SU-DHL-6 (cell line): ENCODE measurements around the gene KIF3A.

ENCODE experiments used
- H2AFZ ChIP-seq: fragments of 200-600 bp; sonication (generic); 2 replicates; pipeline ENCODE4 v1.6.1; 2014; ENCODE audit warnings: low read depth, mild to moderate bottlenecking, moderate library complexity, mixed read lengths, antibody characterized with exemption, low read length; ENCODE audit not compliant: severe bottlenecking
- H3F3A ChIP-seq: fragments of 200-600 bp; shearing (Covaris generic); 2 replicates; pipeline ENCODE4 v1.6.0; 2016; ENCODE audit warnings: antibody characterized with exemption, mild to moderate bottlenecking; ENCODE audit not compliant: insufficient read depth
- H3K27ac ChIP-seq: fragments of 200-600 bp; sonication (generic); 2 replicates; pipeline ENCODE4 v1.5.1; 2016; ENCODE audit warnings: low read depth, mild to moderate bottlenecking, low read length, moderate library complexity, mixed read lengths
- H3K27me3 ChIP-seq: fragments of 200-600 bp; sonication (generic), shearing (Covaris generic); 2 replicates; pipeline ENCODE4 v1.6.0; 2014; ENCODE audit warnings: mild to moderate bottlenecking, low read length
- H3K36me3 ChIP-seq: fragments of 200-600 bp; sonication (generic); 2 replicates; pipeline ENCODE4 v1.6.1; 2014; ENCODE audit warnings: mild to moderate bottlenecking, low read length, mixed read lengths
- H3K4me2 ChIP-seq: fragments of 300-600, 200-600 bp; shearing (Covaris generic), sonication (generic); 2 replicates; pipeline ENCODE4 v1.6.0; 2014; ENCODE audit warnings: low read length, low read depth, mild to moderate bottlenecking; ENCODE audit not compliant: poor library complexity, severe bottlenecking
- H3K4me3 ChIP-seq: fragments of 200-600 bp; sonication (generic); 2 replicates; pipeline ENCODE4 v1.5.1; 2014; ENCODE audit warnings: antibody characterized with exemption, low read length, mild to moderate bottlenecking, mixed read lengths; ENCODE audit not compliant: insufficient read depth, poor library complexity, severe bottlenecking
- H3K79me2 ChIP-seq: fragments of 200-600 bp; sonication (generic); 2 replicates; pipeline ENCODE4 v1.6.1; 2014; ENCODE audit warnings: mild to moderate bottlenecking, low read length, moderate library complexity; ENCODE audit not compliant: insufficient read depth
- H3K9ac ChIP-seq: fragments of 200-600 bp; sonication (generic); 2 replicates; pipeline ENCODE4 v1.7.0; 2014; ENCODE audit warnings: mild to moderate bottlenecking, low read length
- H3K9me2 ChIP-seq: fragments of 200-600 bp; sonication (generic); replicated peaks from 2 replicates; pipeline ENCODE4 v1.6.1; 2014; ENCODE audit warnings: low read length; ENCODE audit not compliant: insufficient read depth
- H3K9me3 ChIP-seq: fragments of 200-600 bp; sonication (generic); 2 replicates; pipeline ENCODE4 v1.6.1; 2014; ENCODE audit warnings: low read length, mixed read lengths; ENCODE audit not compliant: insufficient read depth
- H4K20me1 ChIP-seq: fragments of 200-600 bp; sonication (generic); 2 replicates; pipeline ENCODE4 v1.6.1; 2014; ENCODE audit warnings: low read depth, mild to moderate bottlenecking, antibody characterized with exemption, low read length, moderate library complexity, mixed read lengths
- CTCF ChIP-seq: fragments of 200-600 bp; sonication (generic); IDR thresholded peaks from one replicate; pipeline ENCODE4 v1.5.1; 2017; ENCODE audit warnings: antibody characterized with exemption, mild to moderate bottlenecking, low read length, moderate library complexity; ENCODE audit not compliant: insufficient read depth, poor library complexity, severe bottlenecking
- EZH2phosphoT487 ChIP-seq: fragments of 200-600 bp; sonication (generic), shearing (Covaris generic); conservative IDR thresholded peaks from 2 replicates; pipeline ENCODE4 v1.6.1; 2018; ENCODE audit warnings: mild to moderate bottlenecking, antibody characterized with exemption, low read length, moderate library complexity, mixed read lengths

Gene KIF3A

GRCh38 chr5:132734687-132735086, 2.7 kb downstream of the KIF3A start:
- H3K9me2 ChIP-seq: no peaks in the 10 kb centered on the region
- TF ChIP-seq CTCF: no peak
- no peak for TF ChIP-seq EZH2phosphoT487
- H4K20me1 ChIP-seq: no peaks in the 10 kb centered on the region; the same call in 1 of the 2 replicates
- H3K27ac ChIP-seq: no peak overlapping the region
- no peak overlapping the region for H3K4me2 ChIP-seq
- H3K79me2 ChIP-seq: no peaks in the 10 kb centered on the region
- no peaks in the 10 kb centered on the region for H3K36me3 ChIP-seq
- no peaks in the 10 kb centered on the region for H3K9me3 ChIP-seq
- H3K27me3 ChIP-seq: no peaks in the 10 kb centered on the region
- H3K9ac ChIP-seq: no peak overlapping the region
- no peak overlapping the region for H2AFZ ChIP-seq
- H3F3A ChIP-seq: 0 out of 2 replicates have a peak, but pooled peaks cover 2% of the 10 kb centered on the region
- no peak overlapping the region for H3K4me3 ChIP-seq

DNA sequence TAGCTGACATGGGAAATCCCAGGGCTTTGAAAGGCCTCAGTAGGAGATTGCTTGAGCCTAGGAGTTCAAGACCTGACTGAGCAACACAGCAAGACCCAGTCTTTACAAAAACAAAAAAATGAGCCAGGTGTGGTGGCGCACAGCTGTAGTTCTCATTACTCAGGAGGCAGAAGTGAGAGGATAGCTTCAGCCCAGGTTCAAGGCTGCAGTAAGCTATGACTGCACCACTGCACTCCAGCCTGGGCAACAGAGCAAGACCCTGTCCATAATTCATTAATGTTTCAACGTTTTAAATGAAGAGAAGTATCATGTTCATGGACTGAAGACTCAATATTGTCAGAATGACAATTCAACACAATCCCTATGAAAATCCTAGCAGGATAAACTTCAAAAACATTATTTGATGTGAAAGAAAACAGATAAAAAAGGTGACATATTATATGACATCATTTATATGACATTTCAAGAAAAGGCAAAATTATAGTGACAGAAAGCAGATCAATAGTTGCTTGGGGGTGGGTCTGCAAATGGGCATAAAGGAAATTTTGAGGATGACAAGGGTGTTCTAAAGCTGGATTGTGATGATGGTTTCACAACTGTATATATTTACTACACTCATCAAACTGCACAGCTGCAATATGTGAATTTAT, 3.7 kb downstream of the KIF3A start:
- no peak overlapping the region for H3K9ac ChIP-seq
- no peaks in the 10 kb centered on the region for H3K36me3 ChIP-seq
- H2AFZ ChIP-seq: no peak overlapping the region
- H3F3A ChIP-seq: 0 out of 2 replicates have a peak, but pooled peaks cover 7% of the 10 kb centered on the region
- H3K9me3 ChIP-seq: no peaks in the 10 kb centered on the region
- no peaks in the 10 kb centered on the region; the same call in 1 of the 2 replicates for H4K20me1 ChIP-seq
- TF ChIP-seq EZH2phosphoT487 (no peak), CTCF (no peak)
- H3K27me3 ChIP-seq: no peaks in the 10 kb centered on the region
- H3K9me2 ChIP-seq: no peaks in the 10 kb centered on the region
- H3K4me3 ChIP-seq: no peak overlapping the region
- no peaks in the 10 kb centered on the region for H3K79me2 ChIP-seq
- no peak overlapping the region for H3K27ac ChIP-seq
- H3K4me2 ChIP-seq: no peak overlapping the region

DNA sequence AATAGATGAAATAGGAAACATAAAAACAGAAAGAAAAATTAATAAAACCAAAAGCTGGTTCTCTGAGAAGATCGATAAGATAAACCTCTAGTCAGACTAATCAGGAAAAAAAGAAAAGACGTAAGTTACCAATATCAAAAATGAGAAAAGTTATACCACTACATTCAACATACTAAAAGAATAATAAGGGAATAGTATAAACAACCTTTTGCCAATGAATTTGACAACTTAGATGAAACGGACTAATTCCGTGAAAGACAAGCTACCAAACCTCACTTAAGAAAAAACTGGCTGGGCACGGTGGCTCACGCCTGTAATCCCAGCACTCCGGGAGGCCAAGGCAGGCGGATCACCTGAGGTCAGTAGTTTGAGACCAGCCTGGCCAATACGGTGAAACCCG, 7.5 kb downstream of the KIF3A start:
- Histone ChIP-seq H2AFZ (no peak overlapping the region), H3K4me2 (no peak overlapping the region), H3K9ac (no peak overlapping the region), H3K9me2 (no peaks in the 10 kb centered on the region), H3K27ac (no peak overlapping the region), H3K79me2 (no peaks in the 10 kb centered on the region), H3K4me3 (no peak overlapping the region), H3K9me3 (no peaks in the 10 kb centered on the region), H4K20me1 (no peaks in the 10 kb centered on the region), H3K36me3 (0 out of 2 replicates have a peak, but pooled peaks cover 4% of the 10 kb centered on the region), H3F3A (0 out of 2 replicates have a peak, but pooled peaks cover 7% of the 10 kb centered on the region), H3K27me3 (no peaks in the 10 kb centered on the region)
- TF ChIP-seq CTCF: no peak
- TF ChIP-seq EZH2phosphoT487: no peak
